ENCODE data around the gene GJC1. TPM values are rescaled to one million over a fixed set of nuclear protein-coding genes. Genes with fewer than 3 reads are reported as not detected.

The GJC1 gene
- total RNA-seq, 1 experiment from 2014 or later, result 119 TPM

GRCh38 chr17:44842748-44843147, 12.7 kb upstream of the GJC1 start:
- no peak overlapping the region for H3K27ac ChIP-seq (ENCODE audit: insufficient read length, low read depth, low read length)
- H3K9me3 ChIP-seq (ENCODE audit: control insufficient read depth, low read depth, low read length), result no peaks in the 10 kb centered on the region
- peak overlapping the region in 2 of 3 experiments; percentile 62 to 68; a peak in 4 of 7 replicates for H3K27ac Mint-ChIP-seq
- no peak overlapping the region; the same call in 1 of the 2 replicates for H3K14ac ChIP-seq (ENCODE audit: insufficient read depth, low read length)
- H3K4me3 Mint-ChIP-seq, result peak overlapping the region in 1 of 2 experiments; percentile 67; a peak in 4 of 5 replicates
- H3K9me3 Mint-ChIP-seq, result no peaks in the 10 kb centered on the region
- H3K23me2 ChIP-seq (ENCODE audit: insufficient read length, low read depth, low read length, poor library complexity, severe bottlenecking), result no peaks in the 10 kb centered on the region
- H3K4ac ChIP-seq (ENCODE audit: low read depth, low read length), result no peak overlapping the region
- H4K20me1 ChIP-seq (ENCODE audit: control insufficient read depth, insufficient read depth, insufficient read length), result no peaks in the 10 kb centered on the region
- no peak overlapping the region for H3T11ph ChIP-seq (ENCODE audit: low read length)
- WGBS (ENCODE audit: extremely low coverage, insufficient read length, low lambda C conversion rate), result no CpG with 5 or more reads among the region's 5 CpGs
- H3K4me1 Mint-ChIP-seq, result peaks cover 21 to 27% of the 10 kb centered on the region in 2 experiments
- DNase-seq, result peak; percentile 67
- TF ChIP-seq CTCF (conservative IDR thresholded peaks at IDR 0.05), result no peak
- H3K56ac ChIP-seq (ENCODE audit: insufficient read length, low read depth, low read length), result no peak overlapping the region
- no peak overlapping the region for H4K8ac ChIP-seq (replicated peaks; ENCODE audit: insufficient read length, low read depth, low read length)
- no peak overlapping the region for H2AFZ ChIP-seq (ENCODE audit: low read length)
- H3K27me3 Mint-ChIP-seq (ENCODE audit: low read depth), result peaks cover 4% of the 10 kb centered on the region; the same call in 1 of the 2 replicates
- peaks cover 12% of the 10 kb centered on the region; the same call in 1 of the 2 replicates for H3K4me1 ChIP-seq (ENCODE audit: insufficient read depth, low read length)
- no peak overlapping the region for H2AK5ac ChIP-seq (ENCODE audit: insufficient read length, low read length)
- no peak overlapping the region for H3K23ac ChIP-seq (ENCODE audit: insufficient read length, low read depth, low read length)
- H3K79me1 ChIP-seq (ENCODE audit: insufficient read depth, low read depth, low read length, poor library complexity, severe bottlenecking), result no peaks in the 10 kb centered on the region
- H3K18ac ChIP-seq (ENCODE audit: insufficient read length, low read depth, low read length), result no peak overlapping the region
- H3K36me3 Mint-ChIP-seq (ENCODE audit: insufficient read depth in 1 of 3, low read depth in 3 of 3), result no peaks in the 10 kb centered on the region; a peak in 1 of 7 replicates
- H2BK15ac ChIP-seq (ENCODE audit: low read depth, low read length), result no peak overlapping the region
- H4K91ac ChIP-seq (ENCODE audit: insufficient read length, low read depth, low read length), result no peak overlapping the region
- peak overlapping the region; percentile 46 for H3K4me2 ChIP-seq (ENCODE audit: insufficient read depth, insufficient read length, low read length)
- H2BK20ac ChIP-seq (ENCODE audit: low read depth, low read length, poor library complexity, severe bottlenecking), result no peak overlapping the region
- no peak overlapping the region for H2BK12ac ChIP-seq (ENCODE audit: insufficient read length, low read depth, low read length)
- H2BK5ac ChIP-seq (ENCODE audit: insufficient read length, low read length), result no peak overlapping the region
- H2BK120ac ChIP-seq (ENCODE audit: low read depth, low read length, poor library complexity, severe bottlenecking), result no peak overlapping the region
- no peak overlapping the region for H4K5ac ChIP-seq (ENCODE audit: insufficient read length, low read depth, low read length)
- no peaks in the 10 kb centered on the region for H3K27me3 ChIP-seq (ENCODE audit: insufficient read depth, low read length)
- no peaks in the 10 kb centered on the region for H3K79me2 ChIP-seq (ENCODE audit: insufficient read depth, low read length)
- no peak overlapping the region for H3K9ac ChIP-seq (ENCODE audit: extremely low read depth, insufficient read length, low read length)
